OCI-LY7 (cell line): ENCODE results near the gene PPIL1. TPM values are rescaled to one million over a fixed set of nuclear protein-coding genes. Genes with fewer than 3 reads are reported as not detected.

Experiments used
- BruUV-seq: library from RNA; stranded (reverse); fragments of 400-500 nt; replicated peaks from 2 replicates; lab custom pipeline; 2021; lab: Mats Ljungman, UMichigan
- CTCF ChIA-PET: fragments of 300-600 bp; sonication (Branson Sonifier 250); formaldehyde crosslinking; loops from one replicate; lab custom pipeline; 2022; ENCODE audit warnings: antibody characterized with exemption; ENCODE audit not compliant: unreplicated experiment; lab: Charles Lee
- POLR2A ChIA-PET: fragments of 300-600 bp; sonication (Branson Sonifier 250); formaldehyde crosslinking; loops from one replicate; lab custom pipeline; 2022; ENCODE audit warnings: antibody characterized with exemption; lab: Charles Lee
- DNase-seq: peaks from one replicate; pipeline ENCODE4 v3.0.0-alpha.2; 2015; ENCODE audit warnings: low spot score
- H2AFZ ChIP-seq: fragments of 200-600 bp; sonication (generic), shearing (Covaris generic); 2 replicates; pipeline ENCODE4 v1.6.1; 2014; ENCODE audit warnings: mild to moderate bottlenecking, antibody characterized with exemption, low read length, moderate library complexity
- H3K27ac ChIP-seq: fragments of 200-600 bp; sonication (generic); 2 replicates; pipeline ENCODE4 v1.5.1; 2014; ENCODE audit warnings: mixed run types, low read depth, mild to moderate bottlenecking, moderate library complexity, low read length, inconsistent platforms; ENCODE audit not compliant: poor library complexity, severe bottlenecking
- H3K36me3 ChIP-seq: fragments of 200-600 bp; sonication (generic); 2 replicates; pipeline ENCODE4 v1.6.1; 2014; ENCODE audit warnings: mild to moderate bottlenecking, antibody characterized with exemption, low read length, moderate library complexity, mixed read lengths; ENCODE audit not compliant: insufficient read depth
- H3K4me1 ChIP-seq: fragments of 200-600 bp; sonication (generic); 2 replicates; pipeline ENCODE4 v1.5.1; 2014; ENCODE audit warnings: mild to moderate bottlenecking, low read length; ENCODE audit not compliant: insufficient read depth, poor library complexity, severe bottlenecking
- H3K4me2 ChIP-seq: fragments of 200-600 bp; sonication (generic); 2 replicates; pipeline ENCODE4 v1.6.1; 2014; ENCODE audit warnings: mild to moderate bottlenecking, low read length
- H3K4me3 ChIP-seq: fragments of 200-600 bp; sonication (generic); 2 replicates; pipeline ENCODE4 v1.5.1; 2014; ENCODE audit warnings: mild to moderate bottlenecking, low read depth, low read length; ENCODE audit not compliant: poor library complexity, severe bottlenecking
- H3K79me2 ChIP-seq: fragments of 200-600 bp; sonication (generic); 2 replicates; pipeline ENCODE4 v1.6.1; 2016; ENCODE audit warnings: low read depth, mild to moderate bottlenecking, low read length, moderate library complexity, mixed read lengths; ENCODE audit not compliant: insufficient read depth
- H3K9me2 ChIP-seq: fragments of 200-600 bp; sonication (generic); 2 replicates; pipeline ENCODE4 v1.6.1; 2016; ENCODE audit warnings: mild to moderate bottlenecking, low read length, mixed read lengths; ENCODE audit not compliant: insufficient read depth
- H3K9me3 ChIP-seq: fragments of 200-600 bp; sonication (generic); 2 replicates; pipeline ENCODE4 v1.6.1; 2014; ENCODE audit warnings: mild to moderate bottlenecking, mixed run types, low read length, mixed read lengths
- H4K20me1 ChIP-seq: fragments of 200-600 bp; sonication (generic); 2 replicates; pipeline ENCODE4 v1.6.1; 2014; ENCODE audit warnings: mild to moderate bottlenecking, antibody characterized with exemption, low read length, moderate library complexity, mixed read lengths; ENCODE audit not compliant: insufficient read depth
- CTCF ChIP-seq: fragments of 200-600 bp; sonication (generic); conservative IDR thresholded peaks from 2 replicates; pipeline ENCODE4 v1.5.1; 2014; ENCODE audit warnings: mild to moderate bottlenecking, antibody characterized with exemption, low read length, moderate library complexity, mixed read lengths
- EZH2phosphoT487 ChIP-seq: fragments of 200-600 bp; sonication (generic); IDR thresholded peaks from 2 replicates; pipeline ENCODE4 v1.6.1; 2018; ENCODE audit warnings: low read depth, borderline replicate concordance, mild to moderate bottlenecking, mixed run types, antibody characterized with exemption, low read length, moderate library complexity, mixed read lengths
- intact Hi-C: fragments of 100-400 bp; cut with micrococcal nuclease; formaldehyde crosslinking; loops from one replicate; pipeline ENCODE4 v1.10.0; 2022; ENCODE audit not compliant: unreplicated experiment
- total RNA-seq, 2 experiments: library from RNA; depleted of rRNA in 1 of 2; stranded (reverse); fragments of >200 nt in 1 of 2; shearing (Covaris generic) in 1 of 2; gene quantifications; 2 replicates each; pipeline ENCODE4 v1.2.3, GENCODE V29; 2014 to 2022

PPIL1 gene
- total RNA-seq, 2 experiments from 2014 or later: 38.9 to 40.0 TPM

GRCh38 chr6:36873115-36873514, 1.5 kb downstream of the PPIL1 start:
- ChIA-PET POLR2A (interaction anchor here (0.7 to 4.8 kb wide), 8 partner anchors 10 to 133 kb away, joined by 3 to 50 read pairs (median 4); partner anchors contain the start of genes C6orf89 and FGD2), CTCF (interaction anchor here (0.6 to 3.4 kb wide), 4 partner anchors 12 to 145 kb away, joined by 3 to 20 read pairs (median 4); partner anchors contain the start of gene C6orf89)
- Histone ChIP-seq H3K4me3 (peak overlapping the region; percentile 88), H3K4me2 (peak overlapping the region; percentile 80), H3K4me1 (peaks cover 24% of the 10 kb centered on the region), H3K79me2 (peaks cover 49% of the 10 kb centered on the region), H3K27ac (no peak overlapping the region), H2AFZ (no peak overlapping the region; the same call in 1 of the 2 replicates), H3K9me3 (no peaks in the 10 kb centered on the region), H4K20me1 (no peaks in the 10 kb centered on the region; the same call in 1 of the 2 replicates), H3K36me3 (peaks cover 44% of the 10 kb centered on the region), H3K9me2 (no peaks in the 10 kb centered on the region)
- no peak for TF ChIP-seq CTCF
- TF ChIP-seq EZH2phosphoT487: no peak
- intact Hi-C loops: no loop called here
- DNase-seq: no peak
- no TSS peak for BruUV-seq

- CTCF ChIA-PET: no interaction called here
- H3K79me2 ChIP-seq: peaks cover 62% of the 10 kb centered on the region
- H3K4me3 ChIP-seq: no peak overlapping the region
- intact Hi-C loops: no loop called here
- no TSS peak for BruUV-seq
- no peak overlapping the region for H2AFZ ChIP-seq
- H3K9me2 ChIP-seq: no peaks in the 10 kb centered on the region
- peaks cover 24% of the 10 kb centered on the region for H3K4me1 ChIP-seq
- POLR2A ChIA-PET: interaction anchor here (0.6 to 1.5 kb wide), 4 partner anchors 8 to 453 kb away, joined by 3 to 6 read pairs (median 4); partner anchors contain the start of gene C6orf89
- TF ChIP-seq EZH2phosphoT487 (no peak), CTCF (no peak)
- H3K36me3 ChIP-seq: peaks cover 58% of the 10 kb centered on the region
- H4K20me1 ChIP-seq: no peaks in the 10 kb centered on the region; the same call in 1 of the 2 replicates
- no peaks in the 10 kb centered on the region for H3K9me3 ChIP-seq
- no peak for DNase-seq
- no peak overlapping the region for H3K27ac ChIP-seq
- H3K4me2 ChIP-seq: no peak overlapping the region
Measured at GRCh38 chr6:36871686-36872085, 2.9 kb downstream of the PPIL1 start.

- no TSS peak for BruUV-seq
- H3K36me3 ChIP-seq: peaks cover 93% of the 10 kb centered on the region
- peaks cover 11% of the 10 kb centered on the region for H3K4me1 ChIP-seq
- no peak for DNase-seq
- intact Hi-C loops: no loop called here
- no peak overlapping the region for H3K27ac ChIP-seq
- no peaks in the 10 kb centered on the region for H3K9me2 ChIP-seq
- H2AFZ ChIP-seq: no peak overlapping the region
- no peak overlapping the region for H3K4me2 ChIP-seq
- no peaks in the 10 kb centered on the region for H3K9me3 ChIP-seq
- H3K4me3 ChIP-seq: no peak overlapping the region
- TF ChIP-seq CTCF (no peak), EZH2phosphoT487 (no peak)
- POLR2A ChIA-PET: no interaction called here
- H3K79me2 ChIP-seq: peaks cover 60% of the 10 kb centered on the region; the same call in 1 of the 2 replicates
- no peaks in the 10 kb centered on the region; the same call in 1 of the 2 replicates for H4K20me1 ChIP-seq
- CTCF ChIA-PET: no interaction called here
Measured at GRCh38 chr6:36867471-36868224, 7.0 kb downstream of the PPIL1 start.
